Skeletal muscle tissue (tissue), 4 donors: ENCODE results near the gene RELCH. TPM values are rescaled to one million over a fixed set of nuclear protein-coding genes. Genes with fewer than 3 reads are reported as not detected.

Source experiments
- H3K27ac ChIP-seq: one replicate; pipeline ENCODE4 v1.7.0; 2013; ENCODE audit warnings: mild to moderate bottlenecking, low read depth, low read length, inconsistent platforms
- H3K27me3 ChIP-seq, 3 donors: one replicate each; pipeline ENCODE4 v1.7.0; 2013; ENCODE audit warnings: low read length in 3 of 3; ENCODE audit not compliant: control insufficient read depth in 3 of 3, insufficient read depth in 3 of 3
- H3K36me3 ChIP-seq, 3 donors: one replicate each; pipeline ENCODE4 v1.7.0; 2013; ENCODE audit warnings: low read length in 3 of 3; ENCODE audit not compliant: control insufficient read depth in 3 of 3, insufficient read depth in 3 of 3
- H3K4me1 ChIP-seq, 3 donors: one replicate each; pipeline ENCODE4 v1.7.0; 2013; ENCODE audit warnings: low read length in 3 of 3, mild to moderate bottlenecking in 3 of 3; ENCODE audit not compliant: control insufficient read depth in 3 of 3, insufficient read depth in 3 of 3
- H3K4me3 ChIP-seq, 3 donors: one replicate each; pipeline ENCODE4 v1.7.0; 2013; ENCODE audit warnings: low read length in 3 of 3
- H3K9ac ChIP-seq, 3 donors: one replicate each; pipeline ENCODE4 v1.7.0; 2013; ENCODE audit warnings: low read length in 3 of 3, mild to moderate bottlenecking in 3 of 3, moderate library complexity in 2 of 3, low read depth in 1 of 3
- H3K9me3 ChIP-seq, 3 donors: one replicate each; pipeline ENCODE4 v1.7.0; 2013; ENCODE audit warnings: low read length in 3 of 3; ENCODE audit not compliant: control insufficient read depth in 3 of 3
- total RNA-seq: library from RNA; depleted of rRNA; stranded (reverse); fragments of >200 nt; gene quantifications from one replicate; pipeline ENCODE4 v1.2.3, GENCODE V29; 2014
- donor health status: Osteomylitis.

RELCH gene
- total RNA-seq, 1 donor from 2014 or later = 30.3 TPM

DNA sequence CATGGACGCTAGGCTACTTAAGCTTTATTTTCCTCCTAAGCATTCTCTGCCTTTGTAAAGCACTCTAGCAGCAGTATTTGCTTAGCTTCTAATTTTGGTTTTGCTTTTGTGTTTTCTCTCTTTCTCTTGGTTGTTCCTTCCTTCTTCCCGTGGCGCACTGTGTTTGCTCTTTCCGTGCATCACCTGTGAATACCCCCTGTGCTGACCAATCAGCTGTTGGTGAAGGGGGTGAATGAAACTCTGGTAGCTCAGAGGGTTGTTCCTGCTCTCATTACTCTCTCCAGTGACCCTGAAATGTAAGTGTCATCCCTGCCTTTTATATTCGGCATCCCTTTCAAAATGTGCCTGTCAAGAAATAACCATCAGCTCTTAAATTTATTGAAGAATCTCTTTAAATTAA, 92.5 kb downstream of the RELCH start:
- no peaks in the 10 kb centered on the region for H3K9me3 ChIP-seq
- peaks cover 0 to 6% (median 3%) of the 10 kb centered on the region in 3 donors for H3K36me3 ChIP-seq
- H3K27ac ChIP-seq = no peak overlapping the region
- no peak overlapping the region for H3K4me3 ChIP-seq
- H3K9ac ChIP-seq = no peak overlapping the region
- no peaks in the 10 kb centered on the region for H3K27me3 ChIP-seq
- H3K4me1 ChIP-seq = peaks cover 0 to 4% (median 0%) of the 10 kb centered on the region in 3 donors

DNA sequence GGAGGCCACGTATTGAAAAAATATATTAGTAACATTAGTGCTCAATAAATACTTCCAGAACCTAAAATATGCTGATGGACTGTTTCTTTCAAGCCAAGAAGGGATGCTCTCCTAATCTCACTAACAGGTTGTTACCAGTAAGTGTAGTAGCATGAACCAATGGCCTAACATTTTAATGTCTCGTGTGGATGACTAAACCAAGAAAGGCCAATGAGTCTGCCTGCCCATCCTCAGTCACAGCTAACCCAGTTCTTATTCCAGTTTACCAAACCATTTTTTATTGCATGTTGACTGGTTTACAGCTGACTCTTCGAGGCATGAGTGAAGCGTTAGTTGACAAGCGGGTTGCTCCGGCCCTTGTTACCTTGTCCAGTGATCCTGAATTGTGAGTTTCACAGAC, 93.0 kb downstream of the RELCH start:
- peaks cover 0 to 4% (median 0%) of the 10 kb centered on the region in 3 donors for H3K36me3 ChIP-seq
- no peak overlapping the region for H3K9ac ChIP-seq
- H3K27ac ChIP-seq = no peak overlapping the region
- no peaks in the 10 kb centered on the region for H3K27me3 ChIP-seq
- no peaks in the 10 kb centered on the region for H3K9me3 ChIP-seq
- peaks cover 0 to 4% (median 0%) of the 10 kb centered on the region in 3 donors for H3K4me1 ChIP-seq
- no peak overlapping the region for H3K4me3 ChIP-seq

DNA sequence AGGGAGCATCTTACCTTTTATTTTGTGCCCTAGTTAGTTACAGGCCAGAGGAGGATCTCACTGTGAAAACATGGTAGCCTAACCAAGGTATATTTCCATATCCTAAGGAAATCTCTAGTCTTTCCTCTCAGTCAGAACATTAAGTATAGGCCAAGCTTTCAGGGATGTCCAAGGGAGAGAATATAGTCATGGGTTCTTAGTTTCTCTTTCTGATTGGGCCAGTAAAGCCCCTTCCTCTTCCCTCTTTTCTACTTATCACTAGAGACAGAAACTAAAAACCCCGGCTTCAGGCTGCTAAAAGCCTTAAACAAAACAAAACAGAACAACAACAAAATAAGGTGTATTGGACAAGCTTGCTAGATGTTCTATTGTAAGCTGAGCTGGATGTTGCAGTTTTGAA, 93.7 kb downstream of the RELCH start:
- Histone ChIP-seq H3K36me3 (peaks cover 0 to 3% (median 2%) of the 10 kb centered on the region in 3 donors), H3K27ac (no peak overlapping the region), H3K4me3 (no peak overlapping the region)

DNA sequence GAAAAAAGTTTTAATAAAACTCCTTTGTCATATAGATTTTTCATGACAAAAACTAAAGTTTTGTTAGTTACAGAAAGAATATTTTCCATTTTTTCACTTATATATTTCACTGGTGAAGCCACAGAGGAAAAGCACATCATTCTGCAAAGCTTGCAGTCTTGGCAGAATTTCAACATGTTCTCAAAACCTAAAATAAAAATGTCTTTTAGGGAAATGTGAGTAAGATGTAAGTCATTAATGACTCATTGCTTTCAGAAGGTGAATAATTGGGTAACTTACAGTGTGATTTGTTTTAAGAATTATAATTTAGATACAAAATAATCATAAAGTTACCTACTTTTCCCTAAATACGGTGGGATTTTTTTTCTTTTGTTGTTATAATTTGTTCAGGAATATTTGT, 94.6 kb downstream of the RELCH start:
- Histone ChIP-seq H3K27me3 (no peaks in the 10 kb centered on the region), H3K4me1 (peaks cover 0 to 4% (median 0%) of the 10 kb centered on the region in 3 donors), H3K9ac (no peak overlapping the region), H3K4me3 (no peak overlapping the region), H3K36me3 (peaks cover 0 to 3% (median 2%) of the 10 kb centered on the region in 3 donors), H3K27ac (no peak overlapping the region), H3K9me3 (no peaks in the 10 kb centered on the region)

More for the DNA sequence above, 93.7 kb downstream of the RELCH start:
- no peaks in the 10 kb centered on the region for H3K9me3 ChIP-seq
- H3K27me3 ChIP-seq = no peaks in the 10 kb centered on the region
- H3K9ac ChIP-seq = no peak overlapping the region
- H3K4me1 ChIP-seq = peaks cover 0 to 4% (median 0%) of the 10 kb centered on the region in 3 donors

DNA sequence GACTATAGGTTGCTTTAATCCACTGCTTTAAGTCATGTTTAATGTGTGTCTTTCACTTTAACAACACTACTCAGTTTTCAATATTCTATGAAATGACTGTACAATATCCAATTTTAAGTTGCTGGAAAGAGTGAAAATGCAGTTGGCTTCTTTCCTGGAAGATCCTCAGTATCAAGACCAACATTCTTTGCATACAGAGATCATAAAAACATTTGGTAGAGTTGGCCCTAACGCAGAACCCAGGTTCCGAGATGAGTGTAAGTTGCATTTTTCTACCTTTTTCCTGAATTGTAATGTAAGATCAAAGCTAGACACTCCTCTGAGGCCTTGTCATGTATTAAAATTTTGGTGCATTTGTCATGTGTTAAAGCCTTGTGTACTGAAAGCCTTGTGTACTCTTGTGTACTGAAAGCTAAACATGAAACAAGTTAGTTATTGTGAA, 95.2 kb downstream of the RELCH start:
- no peak overlapping the region for H3K27ac ChIP-seq

DNA sequence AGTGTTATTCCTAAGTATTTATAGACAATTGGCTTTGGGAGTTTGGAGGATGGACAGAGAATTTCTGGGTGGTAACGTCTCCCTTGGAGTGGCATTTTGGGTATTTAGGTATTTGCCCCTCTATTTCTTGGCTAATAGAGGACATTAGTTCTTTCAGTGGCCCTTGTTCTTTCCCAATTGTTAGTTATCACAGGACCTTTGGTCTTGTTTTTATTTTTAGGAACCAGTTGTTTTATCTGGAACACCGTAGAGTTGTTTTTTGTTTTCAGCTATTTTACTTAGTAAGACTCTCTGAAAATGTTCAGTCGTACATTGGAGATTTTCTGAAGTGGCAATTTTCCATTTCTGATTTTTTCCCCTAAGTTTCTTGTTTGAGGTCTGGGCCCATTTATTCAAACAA, 97.6 kb downstream of the RELCH start:
- Histone ChIP-seq H3K4me3 (no peak overlapping the region), H3K9me3 (no peaks in the 10 kb centered on the region), H3K36me3 (peaks cover 2 to 5% (median 3%) of the 10 kb centered on the region in 3 donors), H3K4me1 (peaks cover 0 to 4% (median 0%) of the 10 kb centered on the region in 3 donors), H3K9ac (no peak overlapping the region), H3K27me3 (no peaks in the 10 kb centered on the region), H3K27ac (no peak overlapping the region)

More for the DNA sequence above, 95.2 kb downstream of the RELCH start:
- H3K9ac ChIP-seq = no peak overlapping the region
- peaks cover 1 to 3% (median 2%) of the 10 kb centered on the region in 3 donors for H3K36me3 ChIP-seq
- peaks cover 0 to 4% (median 0%) of the 10 kb centered on the region in 3 donors for H3K4me1 ChIP-seq
- H3K4me3 ChIP-seq = no peak overlapping the region
- H3K27me3 ChIP-seq = no peaks in the 10 kb centered on the region
- H3K9me3 ChIP-seq = no peaks in the 10 kb centered on the region

DNA sequence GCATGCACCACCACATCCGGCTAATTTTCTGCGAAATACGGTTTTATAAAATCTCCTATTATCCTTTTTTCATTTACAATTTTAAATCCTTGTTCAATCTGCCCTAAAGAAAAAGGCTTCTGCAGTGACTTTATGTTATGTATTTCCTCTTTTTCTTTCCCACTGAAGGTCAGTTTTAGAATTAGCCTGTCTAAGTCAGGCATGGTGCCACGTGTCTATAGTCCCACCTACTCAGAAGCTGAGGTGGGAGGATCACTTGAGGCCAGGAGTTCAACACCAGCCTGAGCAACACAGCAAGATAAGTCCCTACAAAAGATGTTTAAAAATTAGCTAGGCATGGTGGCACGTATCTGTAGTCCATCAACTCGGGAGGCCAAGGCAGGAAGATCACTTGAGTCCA, 98.2 kb downstream of the RELCH start:
- Histone ChIP-seq H3K36me3 (peaks cover 2 to 3% (median 2%) of the 10 kb centered on the region in 3 donors), H3K27me3 (no peaks in the 10 kb centered on the region), H3K4me1 (peaks cover 0 to 4% (median 0%) of the 10 kb centered on the region in 3 donors), H3K4me3 (no peak overlapping the region), H3K27ac (no peak overlapping the region), H3K9ac (no peak overlapping the region), H3K9me3 (no peaks in the 10 kb centered on the region)

DNA sequence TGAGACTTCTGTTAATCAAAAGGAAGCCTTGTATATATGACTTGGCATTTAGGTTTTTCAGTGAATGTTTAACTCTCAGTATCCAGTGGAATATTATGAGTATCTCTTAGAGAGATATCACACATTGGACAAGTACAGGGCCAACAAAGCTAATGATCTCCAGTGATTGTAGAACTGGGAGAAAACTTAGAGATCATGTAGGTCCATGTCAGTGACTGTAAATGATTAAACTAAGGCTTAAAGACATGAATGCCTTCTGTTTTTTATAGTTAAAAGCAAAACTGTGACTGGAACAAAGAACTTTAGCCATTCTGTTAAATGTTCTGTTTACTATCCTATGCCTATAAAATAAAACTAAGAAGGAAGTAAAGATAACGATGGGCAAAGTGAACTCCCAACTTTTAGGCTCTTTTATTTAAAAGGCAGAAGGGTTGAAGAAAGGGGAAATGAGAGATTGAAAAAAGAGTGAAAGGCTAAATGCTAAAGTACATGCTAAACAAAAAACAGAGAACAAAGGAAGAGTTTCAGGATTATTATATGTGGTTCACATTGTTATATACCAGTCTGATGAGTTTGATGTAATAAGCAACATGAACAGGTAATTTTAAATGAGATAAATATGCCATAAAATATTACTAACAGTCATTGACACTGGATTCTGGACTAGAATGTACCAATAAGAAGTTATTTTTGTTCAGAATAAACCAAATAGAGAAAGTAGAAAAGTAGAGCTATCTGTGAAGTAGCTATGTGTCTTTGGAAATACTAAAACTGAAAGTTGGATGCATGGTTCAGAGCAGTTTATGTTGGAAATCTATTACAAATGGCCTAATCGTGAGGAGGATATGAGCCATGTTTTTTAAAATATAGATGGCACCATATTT, 101.0 kb downstream of the RELCH start:
- H3K4me3 ChIP-seq = no peak overlapping the region
- peaks cover 0 to 4% (median 0%) of the 10 kb centered on the region in 3 donors for H3K4me1 ChIP-seq
- no peaks in the 10 kb centered on the region for H3K9me3 ChIP-seq
- H3K27ac ChIP-seq = no peak overlapping the region
- H3K9ac ChIP-seq = no peak overlapping the region
- H3K27me3 ChIP-seq = no peaks in the 10 kb centered on the region
- H3K36me3 ChIP-seq = peaks cover 2 to 16% (median 8%) of the 10 kb centered on the region in 3 donors

DNA sequence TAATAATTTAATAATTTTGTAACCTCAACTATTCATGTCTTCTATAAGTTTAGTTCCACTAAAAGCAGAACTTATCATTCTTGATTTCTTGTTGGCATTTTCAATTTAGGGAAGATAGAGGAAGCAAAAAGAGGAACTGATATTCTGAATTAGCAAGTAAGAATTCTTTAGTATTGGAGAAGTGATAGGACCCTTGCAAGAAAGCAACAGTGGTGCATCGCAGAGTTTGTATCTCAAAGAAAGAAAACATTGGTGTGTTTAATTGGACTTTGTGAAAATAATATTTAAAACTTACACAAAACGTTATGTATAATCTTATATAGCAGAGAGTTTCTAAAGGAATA, 101.6 kb downstream of the RELCH start:
- H3K4me3 ChIP-seq = no peak overlapping the region
- peaks cover 0 to 2% (median 0%) of the 10 kb centered on the region in 3 donors for H3K4me1 ChIP-seq
- H3K9me3 ChIP-seq = no peaks in the 10 kb centered on the region
- H3K36me3 ChIP-seq = peaks cover 2 to 18% (median 8%) of the 10 kb centered on the region in 3 donors
- no peaks in the 10 kb centered on the region for H3K27me3 ChIP-seq
- H3K27ac ChIP-seq = no peak overlapping the region
- no peak overlapping the region for H3K9ac ChIP-seq

DNA sequence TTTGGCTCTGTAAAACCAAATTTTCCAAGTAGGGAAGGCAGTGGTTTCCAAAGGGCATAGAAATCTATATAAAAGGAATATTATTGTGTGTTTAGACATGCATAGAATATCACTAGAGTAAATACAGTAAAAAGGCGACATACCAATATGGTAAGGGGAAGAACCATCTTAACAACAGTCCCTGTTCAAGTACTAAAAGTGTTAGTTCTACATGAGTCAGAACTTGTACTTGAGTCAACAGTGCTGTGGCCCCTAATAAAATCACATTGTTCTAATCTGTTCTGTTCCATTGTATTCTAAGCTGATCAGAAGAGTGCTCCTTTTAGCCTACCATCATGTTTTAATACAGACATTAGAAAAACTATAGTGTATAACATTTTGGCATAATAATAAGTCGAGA, 102.0 kb downstream of the RELCH start:
- H3K9me3 ChIP-seq = no peaks in the 10 kb centered on the region
- H3K4me3 ChIP-seq = no peak overlapping the region
- no peaks in the 10 kb centered on the region for H3K4me1 ChIP-seq
- H3K27me3 ChIP-seq = no peaks in the 10 kb centered on the region
- H3K36me3 ChIP-seq = peaks cover 2 to 18% (median 8%) of the 10 kb centered on the region in 3 donors
- H3K27ac ChIP-seq = no peak overlapping the region
- H3K9ac ChIP-seq = no peak overlapping the region
